Testis (tissue), 3 donors: ENCODE measurements around the gene TLX2. TPM values are rescaled to one million over a fixed set of nuclear protein-coding genes. Genes with fewer than 3 reads are reported as not detected.

ENCODE experiments used
- DNase-seq: peaks from one replicate; pipeline ENCODE4 v3.0.0-alpha.2; 2019
- H3K27ac ChIP-seq, 2 donors: fragments of 200-600 bp; sonication (generic); one replicate each; pipeline ENCODE4 v1.5.1; 2019
- H3K27me3 ChIP-seq: fragments of 200-600 bp; sonication (generic); one replicate; pipeline ENCODE4 v1.5.1; 2019
- H3K36me3 ChIP-seq: fragments of 200-600 bp; sonication (generic); one replicate; pipeline ENCODE4 v1.5.1; 2017; ENCODE audit warnings: low read depth; ENCODE audit errors: missing control alignments
- H3K4me1 ChIP-seq: fragments of 200-600 bp; sonication (generic); one replicate; pipeline ENCODE4 v1.5.1; 2019
- H3K4me3 ChIP-seq, 2 donors: fragments of 200-600 bp; sonication (generic); one replicate each; pipeline ENCODE4 v1.5.1; 2017 to 2019
- H3K9me3 ChIP-seq: fragments of 200-600 bp; sonication (generic); one replicate; pipeline ENCODE4 v1.5.1; 2017
- CTCF ChIP-seq, 3 experiments: fragments of 450-650 bp in 2 of 3; fragments of 200-600 bp in 1 of 3; sonication (generic) in 1 of 3; IDR thresholded peaks; one replicate each; pipeline ENCODE4 v1.5.1; 2016 to 2019; ENCODE audit warnings: antibody characterized with exemption in 3 of 3, mild to moderate bottlenecking in 2 of 3, moderate library complexity in 1 of 3
- POLR2A ChIP-seq: fragments of 450-650 bp; IDR thresholded peaks from one replicate; pipeline ENCODE4 v1.6.1; 2017; ENCODE audit warnings: antibody characterized with exemption, mild to moderate bottlenecking, moderate library complexity
- WGBS, 2 donors: methylation state at CpG; one replicate each; pipeline ENCODE4 v1.1.5; 2018; 5-methylcytosine and 5-hydroxymethylcytosine counted together
- intact Hi-C: fragments of 100-400 bp; cut with DNase I; formaldehyde crosslinking; loops from one replicate; pipeline ENCODE4 v1.15.1; 2023; ENCODE audit warnings: low total_unique reads
- polyA plus RNA-seq: library from polyadenylated mRNA; stranded (reverse); fragments of 350-450 nt; fragmentation: Illumina TruSeq; extraction: RNeasy Lipid Tissue Mini Kit (QIAGEN cat#74804); gene quantifications from one replicate; pipeline ENCODE4 v1.2.3, GENCODE V29; 2014; ENCODE audit warnings: low read depth, low replicate concordance; ENCODE audit not compliant: insufficient read depth
- total RNA-seq, 2 donors: library from RNA; depleted of rRNA; stranded (reverse); fragments of >200 nt; gene quantifications; one replicate each; pipeline ENCODE4 v1.2.3, GENCODE V29; 2016

TLX2 gene
- total and polyA plus RNA-seq, 3 donors from 2014 or later = 1.1 to 4.5 (median 1.3) TPM

- Histone ChIP-seq H3K9me3 (no peaks in the 10 kb centered on the region), H3K4me3 (peak overlapping the region; percentile 51 to 60), H3K4me1 (peaks cover 5% of the 10 kb centered on the region), H3K36me3 (no peaks in the 10 kb centered on the region), H3K27me3 (no peaks in the 10 kb centered on the region), H3K27ac (peak overlapping the region in 1 of 2 donors; percentile 24)
- DNase-seq = peak; percentile 89
- TF ChIP-seq POLR2A = no peak
- no peak for TF ChIP-seq CTCF (IDR thresholded peaks at IDR 0.05)
- intact Hi-C loops = no loop called here
- 2% methylated on average over 27 to 66 of the region's 72 CpGs for WGBS, 2 donors
Observed at GRCh38 chr2:74515981-74516633, 1.9 kb downstream of the TLX2 start.

- H3K4me1 ChIP-seq = peaks cover 5% of the 10 kb centered on the region
- no peak for DNase-seq
- 42 to 65% methylated on average over 11 to 13 of the region's 13 CpGs for WGBS, 2 donors
- H3K27ac ChIP-seq = no peak overlapping the region
- no peaks in the 10 kb centered on the region for H3K36me3 ChIP-seq
- no peaks in the 10 kb centered on the region for H3K9me3 ChIP-seq
- intact Hi-C loops = no loop called here
- H3K4me3 ChIP-seq = peak overlapping the region in 1 of 2 donors; percentile 60
- no peaks in the 10 kb centered on the region for H3K27me3 ChIP-seq
- TF ChIP-seq CTCF (IDR thresholded peaks at IDR 0.05) = no peak
- no peak for TF ChIP-seq POLR2A
Observed at GRCh38 chr2:74516650-74517049, 2.4 kb downstream of the TLX2 start.

- WGBS, 2 donors = 70 to 79% methylated on average over 3 of the region's 3 CpGs
- no peak overlapping the region for H3K27ac ChIP-seq
Observed at GRCh38 chr2:74522516-74522915, 8.3 kb downstream of the TLX2 start.

GRCh38 chr2:74524005-74524404 lies 9.8 kb downstream of the TLX2 start:
- Histone ChIP-seq H3K4me3 (no peak overlapping the region), H3K4me1 (peaks cover 7% of the 10 kb centered on the region), H3K27me3 (no peaks in the 10 kb centered on the region), H3K9me3 (no peaks in the 10 kb centered on the region), H3K27ac (no peak overlapping the region), H3K36me3 (no peaks in the 10 kb centered on the region)
- 86 to 91% methylated on average over 7 to 9 of the region's 9 CpGs for WGBS, 2 donors
- intact Hi-C loops = no loop called here
- TF ChIP-seq POLR2A (no peak), CTCF (IDR thresholded peaks at IDR 0.05) (no peak)
- no peak for DNase-seq

More at GRCh38 chr2:74522516-74522915, 8.3 kb downstream of the TLX2 start:
- H3K4me3 ChIP-seq = no peak overlapping the region
- H3K36me3 ChIP-seq = no peaks in the 10 kb centered on the region
- intact Hi-C loops = no loop called here
- H3K9me3 ChIP-seq = no peaks in the 10 kb centered on the region
- TF ChIP-seq POLR2A (no peak), CTCF (IDR thresholded peaks at IDR 0.05) (no peak)
- no peak for DNase-seq
- H3K27me3 ChIP-seq = no peaks in the 10 kb centered on the region
- H3K4me1 ChIP-seq = no peaks in the 10 kb centered on the region
